Measurements from ENCODE around the gene SALL2.

Gene SALL2

GRCh38 chr14:21476523-21476924 lies 49.6 kb downstream of the SALL2 start:
- DNase-seq, result no peak

GRCh38 chr14:21475767-21476522 lies 50.2 kb downstream of the SALL2 start:
- DNase-seq, result no peak

All from NCI-H2081 treated with DMSO at 0.1 percent for 48 hours (cell line).